HepG2 (cell line): ENCODE results near the gene CLIP2.

ENCODE experiments used
- ATF7 ChIP-seq, 2 experiments: fragments of 450-650 bp in 1 of 2; sonication (generic) in 1 of 2; formaldehyde crosslinking in 1 of 2; IDR thresholded peaks; 2 replicates each; pipeline versions ENCODE4 v1.4.0 to v1.6.1; 2016 to 2020; ENCODE audit warnings: antibody characterized with exemption in 1 of 2, mild to moderate bottlenecking in 1 of 2, missing genetic modification reagents in 1 of 2
- FOSL1 ChIP-seq: sonication (generic); formaldehyde crosslinking; IDR thresholded peaks from 2 replicates; pipeline ENCODE4 v1.9.0; 2021; ENCODE audit warnings: missing genetic modification reagents, borderline replicate concordance
- FUBP1 ChIP-seq: sonication (generic); formaldehyde crosslinking; IDR thresholded peaks from 2 replicates; pipeline ENCODE4 v1.5.1; 2020; ENCODE audit warnings: missing genetic modification reagents, mild to moderate bottlenecking, borderline replicate concordance
- MYC ChIP-seq: sonication (generic); formaldehyde crosslinking; IDR thresholded peaks from 2 replicates; pipeline ENCODE4 v1.9.0; 2021; ENCODE audit warnings: missing genetic modification reagents, borderline replicate concordance
- POLR2AphosphoS2 ChIP-seq: IDR thresholded peaks from 2 replicates; pipeline ENCODE4 v1.6.1; 2011; ENCODE audit warnings: low read depth, low read length, improper control_type of control experiment
- SRF ChIP-seq: IDR thresholded peaks from 2 replicates; pipeline ENCODE4 v1.6.1; 2011; ENCODE audit warnings: mild to moderate bottlenecking, low read depth, low read length, moderate library complexity
- TF ChIP-seq, protein P1 (sequence below): sonication (generic); formaldehyde crosslinking; IDR thresholded peaks from 2 replicates; pipeline ENCODE4 v1.5.0; 2020; ENCODE audit warnings: mild to moderate bottlenecking, missing genetic modification reagents, moderate library complexity
- TF ChIP-seq, protein P2 (sequence below): sonication (generic); formaldehyde crosslinking; IDR thresholded peaks from 2 replicates; pipeline ENCODE4 v1.8.1; 2023; ENCODE audit warnings: missing genetic modification reagents, inconsistent platforms, borderline replicate concordance

- TF ChIP-seq POLR2AphosphoS2 (no peak), SRF (no peak), FUBP1 (CRISPR knock-in tag) (no peak), MYC (no peak), FOSL1 (no peak), ATF7 (IDR thresholded peaks at IDR 0.05) (no peak), ATF7 (CRISPR knock-in tag; IDR thresholded peaks at IDR 0.05) (no peak)
- TF ChIP-seq, protein P1, sequence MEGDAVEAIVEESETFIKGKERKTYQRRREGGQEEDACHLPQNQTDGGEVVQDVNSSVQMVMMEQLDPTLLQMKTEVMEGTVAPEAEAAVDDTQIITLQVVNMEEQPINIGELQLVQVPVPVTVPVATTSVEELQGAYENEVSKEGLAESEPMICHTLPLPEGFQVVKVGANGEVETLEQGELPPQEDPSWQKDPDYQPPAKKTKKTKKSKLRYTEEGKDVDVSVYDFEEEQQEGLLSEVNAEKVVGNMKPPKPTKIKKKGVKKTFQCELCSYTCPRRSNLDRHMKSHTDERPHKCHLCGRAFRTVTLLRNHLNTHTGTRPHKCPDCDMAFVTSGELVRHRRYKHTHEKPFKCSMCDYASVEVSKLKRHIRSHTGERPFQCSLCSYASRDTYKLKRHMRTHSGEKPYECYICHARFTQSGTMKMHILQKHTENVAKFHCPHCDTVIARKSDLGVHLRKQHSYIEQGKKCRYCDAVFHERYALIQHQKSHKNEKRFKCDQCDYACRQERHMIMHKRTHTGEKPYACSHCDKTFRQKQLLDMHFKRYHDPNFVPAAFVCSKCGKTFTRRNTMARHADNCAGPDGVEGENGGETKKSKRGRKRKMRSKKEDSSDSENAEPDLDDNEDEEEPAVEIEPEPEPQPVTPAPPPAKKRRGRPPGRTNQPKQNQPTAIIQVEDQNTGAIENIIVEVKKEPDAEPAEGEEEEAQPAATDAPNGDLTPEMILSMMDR: no peak
- TF ChIP-seq, protein P2, sequence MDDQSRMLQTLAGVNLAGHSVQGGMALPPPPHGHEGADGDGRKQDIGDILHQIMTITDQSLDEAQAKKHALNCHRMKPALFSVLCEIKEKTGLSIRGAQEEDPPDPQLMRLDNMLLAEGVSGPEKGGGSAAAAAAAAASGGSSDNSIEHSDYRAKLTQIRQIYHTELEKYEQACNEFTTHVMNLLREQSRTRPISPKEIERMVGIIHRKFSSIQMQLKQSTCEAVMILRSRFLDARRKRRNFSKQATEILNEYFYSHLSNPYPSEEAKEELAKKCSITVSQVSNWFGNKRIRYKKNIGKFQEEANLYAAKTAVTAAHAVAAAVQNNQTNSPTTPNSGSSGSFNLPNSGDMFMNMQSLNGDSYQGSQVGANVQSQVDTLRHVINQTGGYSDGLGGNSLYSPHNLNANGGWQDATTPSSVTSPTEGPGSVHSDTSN (CRISPR knock-in tag): no peak
These were observed 138.8 kb downstream of the CLIP2 start for GRCh38 chr7:74428023-74428422.
